Measurements from ENCODE around the gene ECI1. TPM values are rescaled to one million over a fixed set of nuclear protein-coding genes. Genes with fewer than 3 reads are reported as not detected.

Gene ECI1
- total and polyA plus RNA-seq, 2 of the 13 experiments (the other 11 are each of a cell fraction or from before 2014, with no cell fraction given) = 82.0 to 102 TPM

DNA sequence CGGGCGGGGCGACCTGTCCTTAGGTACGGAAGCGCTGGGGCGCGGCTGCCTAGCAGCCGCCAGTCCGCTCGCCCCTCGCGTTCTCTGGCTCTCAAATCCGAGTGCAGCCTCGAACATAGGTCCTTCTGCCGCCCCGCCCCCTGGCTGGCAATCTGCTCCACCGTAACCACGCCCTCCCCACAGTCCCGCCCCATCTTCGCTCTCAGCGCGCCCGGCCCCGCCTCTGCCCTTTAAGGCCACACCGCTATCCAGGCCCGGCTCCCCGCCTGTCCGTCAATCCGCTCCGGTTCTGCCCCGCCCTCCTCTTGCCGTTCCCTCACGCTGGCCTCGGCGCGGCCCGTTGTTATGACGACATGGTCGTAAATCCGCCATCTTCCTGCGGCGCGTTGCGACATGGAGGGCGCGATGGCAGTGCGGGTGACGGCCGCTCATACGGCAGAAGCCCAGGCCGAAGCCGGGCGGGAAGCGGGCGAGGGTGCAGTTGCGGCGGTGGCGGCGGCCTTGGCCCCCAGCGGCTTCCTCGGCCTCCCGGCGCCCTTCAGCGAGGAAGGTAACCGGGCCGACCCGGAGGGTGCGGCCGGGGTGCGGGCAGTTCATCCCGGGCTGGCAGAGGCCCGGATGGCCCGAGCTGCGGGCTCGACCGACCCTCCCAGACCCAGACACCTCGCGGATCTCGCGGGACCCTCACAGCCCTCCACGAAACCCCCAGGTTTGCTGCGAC, 28.0 kb downstream of the ECI1 start, which contains the start of gene E4F1 (continued):
- TF ChIP-seq, protein P1, sequence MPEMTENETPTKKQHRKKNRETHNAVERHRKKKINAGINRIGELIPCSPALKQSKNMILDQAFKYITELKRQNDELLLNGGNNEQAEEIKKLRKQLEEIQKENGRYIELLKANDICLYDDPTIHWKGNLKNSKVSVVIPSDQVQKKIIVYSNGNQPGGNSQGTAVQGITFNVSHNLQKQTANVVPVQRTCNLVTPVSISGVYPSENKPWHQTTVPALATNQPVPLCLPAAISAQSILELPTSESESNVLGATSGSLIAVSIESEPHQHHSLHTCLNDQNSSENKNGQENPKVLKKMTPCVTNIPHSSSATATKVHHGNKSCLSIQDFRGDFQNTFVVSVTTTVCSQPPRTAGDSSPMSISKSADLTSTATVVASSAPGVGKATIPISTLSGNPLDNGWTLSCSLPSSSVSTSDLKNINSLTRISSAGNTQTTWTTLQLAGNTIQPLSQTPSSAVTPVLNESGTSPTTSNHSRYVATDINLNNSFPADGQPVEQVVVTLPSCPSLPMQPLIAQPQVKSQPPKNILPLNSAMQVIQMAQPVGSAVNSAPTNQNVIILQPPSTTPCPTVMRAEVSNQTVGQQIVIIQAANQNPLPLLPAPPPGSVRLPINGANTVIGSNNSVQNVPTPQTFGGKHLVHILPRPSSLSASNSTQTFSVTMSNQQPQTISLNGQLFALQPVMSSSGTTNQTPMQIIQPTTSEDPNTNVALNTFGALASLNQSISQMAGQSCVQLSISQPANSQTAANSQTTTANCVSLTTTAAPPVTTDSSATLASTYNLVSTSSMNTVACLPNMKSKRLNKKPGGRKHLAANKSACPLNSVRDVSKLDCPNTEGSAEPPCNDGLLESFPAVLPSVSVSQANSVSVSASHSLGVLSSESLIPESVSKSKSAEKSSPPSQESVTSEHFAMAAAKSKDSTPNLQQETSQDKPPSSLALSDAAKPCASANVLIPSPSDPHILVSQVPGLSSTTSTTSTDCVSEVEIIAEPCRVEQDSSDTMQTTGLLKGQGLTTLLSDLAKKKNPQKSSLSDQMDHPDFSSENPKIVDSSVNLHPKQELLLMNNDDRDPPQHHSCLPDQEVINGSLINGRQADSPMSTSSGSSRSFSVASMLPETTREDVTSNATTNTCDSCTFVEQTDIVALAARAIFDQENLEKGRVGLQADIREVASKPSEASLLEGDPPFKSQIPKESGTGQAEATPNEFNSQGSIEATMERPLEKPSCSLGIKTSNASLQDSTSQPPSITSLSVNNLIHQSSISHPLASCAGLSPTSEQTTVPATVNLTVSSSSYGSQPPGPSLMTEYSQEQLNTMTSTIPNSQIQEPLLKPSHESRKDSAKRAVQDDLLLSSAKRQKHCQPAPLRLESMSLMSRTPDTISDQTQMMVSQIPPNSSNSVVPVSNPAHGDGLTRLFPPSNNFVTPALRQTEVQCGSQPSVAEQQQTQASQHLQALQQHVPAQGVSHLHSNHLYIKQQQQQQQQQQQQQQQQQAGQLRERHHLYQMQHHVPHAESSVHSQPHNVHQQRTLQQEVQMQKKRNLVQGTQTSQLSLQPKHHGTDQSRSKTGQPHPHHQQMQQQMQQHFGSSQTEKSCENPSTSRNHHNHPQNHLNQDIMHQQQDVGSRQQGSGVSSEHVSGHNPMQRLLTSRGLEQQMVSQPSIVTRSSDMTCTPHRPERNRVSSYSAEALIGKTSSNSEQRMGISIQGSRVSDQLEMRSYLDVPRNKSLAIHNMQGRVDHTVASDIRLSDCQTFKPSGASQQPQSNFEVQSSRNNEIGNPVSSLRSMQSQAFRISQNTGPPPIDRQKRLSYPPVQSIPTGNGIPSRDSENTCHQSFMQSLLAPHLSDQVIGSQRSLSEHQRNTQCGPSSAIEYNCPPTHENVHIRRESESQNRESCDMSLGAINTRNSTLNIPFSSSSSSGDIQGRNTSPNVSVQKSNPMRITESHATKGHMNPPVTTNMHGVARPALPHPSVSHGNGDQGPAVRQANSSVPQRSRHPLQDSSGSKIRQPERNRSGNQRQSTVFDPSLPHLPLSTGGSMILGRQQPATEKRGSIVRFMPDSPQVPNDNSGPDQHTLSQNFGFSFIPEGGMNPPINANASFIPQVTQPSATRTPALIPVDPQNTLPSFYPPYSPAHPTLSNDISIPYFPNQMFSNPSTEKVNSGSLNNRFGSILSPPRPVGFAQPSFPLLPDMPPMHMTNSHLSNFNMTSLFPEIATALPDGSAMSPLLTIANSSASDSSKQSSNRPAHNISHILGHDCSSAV (CRISPR knock-in tag; IDR thresholded peaks at IDR 0.05; ENCODE audit: borderline replicate concordance) = no peak
- TF ChIP-seq ZNF496 (CRISPR knock-in tag; IDR thresholded peaks at IDR 0.05; ENCODE audit: insufficient replicate concordance) (no peak), BORCS8-MEF2B (CRISPR knock-in tag; IDR thresholded peaks at IDR 0.05) (peak; percentile 55; the same call in 1 of the 2 replicates), ZFP36L1 (CRISPR knock-in tag; IDR thresholded peaks at IDR 0.05) (0 out of 2 replicates have a peak, but pooled peaks have one; percentile 39), ZBTB4 (CRISPR knock-in tag; IDR thresholded peaks at IDR 0.05; ENCODE audit: borderline replicate concordance) (no peak), ZNF274 (CRISPR knock-in tag; IDR thresholded peaks at IDR 0.05) (no peak; the same call in 1 of the 2 replicates), FOXM1 (CRISPR knock-in tag; IDR thresholded peaks at IDR 0.05) (no peak), SP4 (CRISPR knock-in tag; IDR thresholded peaks at IDR 0.05) (peak; percentile 97), ZMYM3 (CRISPR knock-in tag; IDR thresholded peaks at IDR 0.05) (peak; percentile 68; the same call in 1 of the 2 replicates)
- TF ChIP-seq, protein P2, sequence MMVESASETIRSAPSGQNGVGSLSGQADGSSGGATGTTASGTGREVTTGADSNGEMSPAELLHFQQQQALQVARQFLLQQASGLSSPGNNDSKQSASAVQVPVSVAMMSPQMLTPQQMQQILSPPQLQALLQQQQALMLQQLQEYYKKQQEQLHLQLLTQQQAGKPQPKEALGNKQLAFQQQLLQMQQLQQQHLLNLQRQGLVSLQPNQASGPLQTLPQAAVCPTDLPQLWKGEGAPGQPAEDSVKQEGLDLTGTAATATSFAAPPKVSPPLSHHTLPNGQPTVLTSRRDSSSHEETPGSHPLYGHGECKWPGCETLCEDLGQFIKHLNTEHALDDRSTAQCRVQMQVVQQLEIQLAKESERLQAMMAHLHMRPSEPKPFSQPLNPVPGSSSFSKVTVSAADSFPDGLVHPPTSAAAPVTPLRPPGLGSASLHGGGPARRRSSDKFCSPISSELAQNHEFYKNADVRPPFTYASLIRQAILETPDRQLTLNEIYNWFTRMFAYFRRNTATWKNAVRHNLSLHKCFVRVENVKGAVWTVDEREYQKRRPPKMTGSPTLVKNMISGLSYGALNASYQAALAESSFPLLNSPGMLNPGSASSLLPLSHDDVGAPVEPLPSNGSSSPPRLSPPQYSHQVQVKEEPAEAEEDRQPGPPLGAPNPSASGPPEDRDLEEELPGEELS (CRISPR knock-in tag; IDR thresholded peaks at IDR 0.05) = peak; percentile 41; the same call in 1 of the 2 replicates
- TF ChIP-seq, protein P3, sequence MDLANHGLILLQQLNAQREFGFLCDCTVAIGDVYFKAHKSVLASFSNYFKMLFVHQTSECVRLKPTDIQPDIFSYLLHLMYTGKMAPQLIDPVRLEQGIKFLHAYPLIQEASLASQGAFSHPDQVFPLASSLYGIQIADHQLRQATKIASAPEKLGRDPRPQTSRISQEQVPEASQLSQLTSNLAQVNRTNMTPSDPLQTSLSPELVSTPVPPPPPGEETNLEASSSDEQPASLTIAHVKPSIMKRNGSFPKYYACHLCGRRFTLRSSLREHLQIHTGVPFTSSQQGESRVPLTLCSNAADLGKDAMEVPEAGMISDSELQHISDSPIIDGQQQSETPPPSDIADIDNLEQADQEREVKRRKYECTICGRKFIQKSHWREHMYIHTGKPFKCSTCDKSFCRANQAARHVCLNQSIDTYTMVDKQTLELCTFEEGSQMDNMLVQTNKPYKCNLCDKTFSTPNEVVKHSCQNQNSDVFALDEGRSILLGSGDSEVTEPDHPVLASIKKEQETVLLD (CRISPR knock-in tag; IDR thresholded peaks at IDR 0.05; ENCODE audit: low read depth) = peak; percentile 97

All from HepG2 (cell line).